OCI-LY7 (cell line): Measurements from ENCODE around the gene PITPNC1.

Experiments
- EZH2phosphoT487 ChIP-seq: fragments of 200-600 bp; sonication (generic); IDR thresholded peaks from 2 replicates; pipeline ENCODE4 v1.6.1; 2018; ENCODE audit warnings: low read depth, borderline replicate concordance, mild to moderate bottlenecking, mixed run types, antibody characterized with exemption, low read length, moderate library complexity, mixed read lengths
- TF ChIP-seq, protein P1 (sequence below): fragments of 200-600 bp; sonication (generic); conservative IDR thresholded peaks from 2 replicates; pipeline ENCODE4 v1.5.1; 2014; ENCODE audit warnings: mild to moderate bottlenecking, antibody characterized with exemption, low read length, moderate library complexity, mixed read lengths

DNA sequence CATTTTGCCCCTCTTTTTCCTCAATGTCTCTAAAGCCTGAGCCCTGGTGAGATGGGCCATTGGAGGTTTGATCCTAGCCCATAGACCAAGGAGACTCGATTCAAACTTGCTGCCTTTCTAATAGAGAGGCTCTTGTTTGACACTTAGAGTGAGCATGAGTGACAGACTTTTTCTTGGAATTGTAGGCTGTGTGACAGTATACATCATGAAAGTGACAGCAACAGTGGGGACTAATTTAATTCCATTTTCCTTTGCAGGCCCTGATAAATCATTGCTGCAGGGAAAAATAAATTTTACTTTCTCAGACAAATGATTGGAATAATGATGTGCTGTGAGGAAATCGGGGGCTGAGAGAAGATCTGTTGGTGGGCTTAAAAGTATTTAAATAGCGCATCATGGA lies 171.6 kb downstream of the PITPNC1 start:
- TF ChIP-seq, protein P1, sequence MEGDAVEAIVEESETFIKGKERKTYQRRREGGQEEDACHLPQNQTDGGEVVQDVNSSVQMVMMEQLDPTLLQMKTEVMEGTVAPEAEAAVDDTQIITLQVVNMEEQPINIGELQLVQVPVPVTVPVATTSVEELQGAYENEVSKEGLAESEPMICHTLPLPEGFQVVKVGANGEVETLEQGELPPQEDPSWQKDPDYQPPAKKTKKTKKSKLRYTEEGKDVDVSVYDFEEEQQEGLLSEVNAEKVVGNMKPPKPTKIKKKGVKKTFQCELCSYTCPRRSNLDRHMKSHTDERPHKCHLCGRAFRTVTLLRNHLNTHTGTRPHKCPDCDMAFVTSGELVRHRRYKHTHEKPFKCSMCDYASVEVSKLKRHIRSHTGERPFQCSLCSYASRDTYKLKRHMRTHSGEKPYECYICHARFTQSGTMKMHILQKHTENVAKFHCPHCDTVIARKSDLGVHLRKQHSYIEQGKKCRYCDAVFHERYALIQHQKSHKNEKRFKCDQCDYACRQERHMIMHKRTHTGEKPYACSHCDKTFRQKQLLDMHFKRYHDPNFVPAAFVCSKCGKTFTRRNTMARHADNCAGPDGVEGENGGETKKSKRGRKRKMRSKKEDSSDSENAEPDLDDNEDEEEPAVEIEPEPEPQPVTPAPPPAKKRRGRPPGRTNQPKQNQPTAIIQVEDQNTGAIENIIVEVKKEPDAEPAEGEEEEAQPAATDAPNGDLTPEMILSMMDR: no peak
- TF ChIP-seq EZH2phosphoT487: no peak
